ENCODE data around the gene UNCX. TPM values are rescaled to one million over a fixed set of nuclear protein-coding genes. Genes with fewer than 3 reads are reported as not detected.

Gene UNCX
- total RNA-seq, 2 experiments from 2014 or later = not detected

- ChIA-PET CTCF (interaction anchor here (0.6 kb wide), 2 partner anchors 14 to 23 kb away, joined by 3 read pairs; no protein-coding TSS in a partner anchor), POLR2A (no interaction called here)
- Mint-ChIP-seq H3K27me3 (peaks cover 62% of the 10 kb centered on the region), H3K9me3 (no peaks in the 10 kb centered on the region), H3K27ac (no peak overlapping the region), H3K4me3 (no peak overlapping the region), H3K36me3 (ENCODE audit: low read depth) (peaks cover 11% of the 10 kb centered on the region), H3K4me1 (peaks cover 15% of the 10 kb centered on the region)
- DNase-seq = no peak
Measured at GRCh38 chr7:1238931-1239802, 6.5 kb downstream of the UNCX start.

GRCh38 chr7:1239803-1240516 lies 7.3 kb downstream of the UNCX start:
- CTCF ChIA-PET = no interaction called here
- H3K27me3 Mint-ChIP-seq = peaks cover 62% of the 10 kb centered on the region

GRCh38 chr7:1240517-1241257 lies 8.0 kb downstream of the UNCX start:
- H3K27ac Mint-ChIP-seq = peak overlapping the region; percentile 56
- POLR2A ChIA-PET = no interaction called here

More at GRCh38 chr7:1239803-1240516, 7.3 kb downstream of the UNCX start:
- no peak for DNase-seq
- Mint-ChIP-seq H3K4me1 (peaks cover 7% of the 10 kb centered on the region), H3K36me3 (ENCODE audit: low read depth) (peaks cover 3% of the 10 kb centered on the region), H3K9me3 (no peaks in the 10 kb centered on the region), H3K4me3 (no peak overlapping the region), H3K27ac (peak overlapping the region; percentile 26)
- POLR2A ChIA-PET = no interaction called here

GRCh38 chr7:1241258-1241602 lies 8.6 kb downstream of the UNCX start:
- H3K4me3 Mint-ChIP-seq = no peak overlapping the region
- POLR2A ChIA-PET = no interaction called here
- H3K27ac Mint-ChIP-seq = no peak overlapping the region
- no peaks in the 10 kb centered on the region for H3K9me3 Mint-ChIP-seq
- CTCF ChIA-PET = no interaction called here
- H3K27me3 Mint-ChIP-seq = peaks cover 69% of the 10 kb centered on the region
- H3K36me3 Mint-ChIP-seq (ENCODE audit: low read depth) = peaks cover 2% of the 10 kb centered on the region
- peaks cover 5% of the 10 kb centered on the region for H3K4me1 Mint-ChIP-seq
- DNase-seq = no peak

More at GRCh38 chr7:1240517-1241257, 8.0 kb downstream of the UNCX start:
- peaks cover 6% of the 10 kb centered on the region for H3K4me1 Mint-ChIP-seq
- no peaks in the 10 kb centered on the region for H3K9me3 Mint-ChIP-seq
- H3K4me3 Mint-ChIP-seq = peak overlapping the region; percentile 34
- DNase-seq = no peak
- H3K36me3 Mint-ChIP-seq (ENCODE audit: low read depth) = peaks cover 2% of the 10 kb centered on the region
- peaks cover 65% of the 10 kb centered on the region for H3K27me3 Mint-ChIP-seq
- CTCF ChIA-PET = no interaction called here

GRCh38 chr7:1241603-1242255 lies 9.1 kb downstream of the UNCX start:
- DNase-seq = no peak
- CTCF ChIA-PET = no interaction called here
- Mint-ChIP-seq H3K4me3 (no peak overlapping the region), H3K27ac (no peak overlapping the region), H3K36me3 (ENCODE audit: low read depth) (peaks cover 4% of the 10 kb centered on the region), H3K4me1 (peaks cover 5% of the 10 kb centered on the region), H3K9me3 (no peaks in the 10 kb centered on the region), H3K27me3 (peaks cover 72% of the 10 kb centered on the region)
- POLR2A ChIA-PET = no interaction called here

- DNase-seq = no peak
- CTCF ChIA-PET = no interaction called here
- H3K36me3 Mint-ChIP-seq (ENCODE audit: low read depth) = peaks cover 4% of the 10 kb centered on the region
Measured at GRCh38 chr7:1242256-1242605, 9.6 kb downstream of the UNCX start.

GRCh38 chr7:1242606-1243289 lies 10.1 kb downstream of the UNCX start:
- peaks cover 69% of the 10 kb centered on the region for H3K27me3 Mint-ChIP-seq
- H3K4me3 Mint-ChIP-seq = no peak overlapping the region
- CTCF ChIA-PET = no interaction called here
- H3K36me3 Mint-ChIP-seq (ENCODE audit: low read depth) = peaks cover 4% of the 10 kb centered on the region
- H3K9me3 Mint-ChIP-seq = no peaks in the 10 kb centered on the region
- POLR2A ChIA-PET = no interaction called here
- no peak for DNase-seq
- H3K4me1 Mint-ChIP-seq = peaks cover 3% of the 10 kb centered on the region
- H3K27ac Mint-ChIP-seq = no peak overlapping the region

More at GRCh38 chr7:1242256-1242605, 9.6 kb downstream of the UNCX start:
- POLR2A ChIA-PET = no interaction called here
- Mint-ChIP-seq H3K27ac (no peak overlapping the region), H3K27me3 (peaks cover 72% of the 10 kb centered on the region), H3K9me3 (no peaks in the 10 kb centered on the region), H3K4me3 (no peak overlapping the region), H3K4me1 (peaks cover 5% of the 10 kb centered on the region)

GRCh38 chr7:1243290-1243963 lies 10.8 kb downstream of the UNCX start:
- ChIA-PET POLR2A (no interaction called here), CTCF (no interaction called here)
- Mint-ChIP-seq H3K27me3 (peaks cover 69% of the 10 kb centered on the region), H3K9me3 (no peaks in the 10 kb centered on the region), H3K4me3 (no peak overlapping the region), H3K27ac (no peak overlapping the region), H3K36me3 (ENCODE audit: low read depth) (peaks cover 4% of the 10 kb centered on the region), H3K4me1 (peaks cover 6% of the 10 kb centered on the region)
- DNase-seq = no peak

GRCh38 chr7:1243964-1244416 lies 11.3 kb downstream of the UNCX start:
- H3K4me3 Mint-ChIP-seq = no peak overlapping the region
- no peak overlapping the region for H3K27ac Mint-ChIP-seq
- peaks cover 71% of the 10 kb centered on the region for H3K27me3 Mint-ChIP-seq
- peaks cover 4% of the 10 kb centered on the region for H3K36me3 Mint-ChIP-seq (ENCODE audit: low read depth)
- POLR2A ChIA-PET = no interaction called here
- peaks cover 5% of the 10 kb centered on the region for H3K4me1 Mint-ChIP-seq
- H3K9me3 Mint-ChIP-seq = no peaks in the 10 kb centered on the region
- CTCF ChIA-PET = interaction anchor here (1.6 kb wide), 1 partner anchor 188 kb away, joined by 3 read pairs; no protein-coding TSS in a partner anchor
- no peak for DNase-seq

- peaks cover 4% of the 10 kb centered on the region for H3K36me3 Mint-ChIP-seq (ENCODE audit: low read depth)
- ChIA-PET CTCF (interaction anchor here (1.6 kb wide), 1 partner anchor 187 kb away, joined by 3 read pairs; no protein-coding TSS in a partner anchor), POLR2A (interaction anchor here (1.0 kb wide), 1 partner anchor 21 kb away, joined by 3 read pairs; no protein-coding TSS in a partner anchor)
- no peak overlapping the region for H3K27ac Mint-ChIP-seq
- no peak for DNase-seq
- no peaks in the 10 kb centered on the region for H3K9me3 Mint-ChIP-seq
- H3K4me3 Mint-ChIP-seq = no peak overlapping the region
- peaks cover 4% of the 10 kb centered on the region for H3K4me1 Mint-ChIP-seq
- peaks cover 66% of the 10 kb centered on the region for H3K27me3 Mint-ChIP-seq
Measured at GRCh38 chr7:1244700-1245523, 12.2 kb downstream of the UNCX start.

GRCh38 chr7:1245524-1246050 lies 12.9 kb downstream of the UNCX start:
- peaks cover 4% of the 10 kb centered on the region for H3K36me3 Mint-ChIP-seq (ENCODE audit: low read depth)
- no peak overlapping the region for H3K4me3 Mint-ChIP-seq
- H3K4me1 Mint-ChIP-seq = peaks cover 4% of the 10 kb centered on the region
- ChIA-PET POLR2A (interaction anchor here (1.0 kb wide), 1 partner anchor 22 kb away, joined by 3 read pairs; no protein-coding TSS in a partner anchor), CTCF (interaction anchor here (1.6 kb wide), 1 partner anchor 187 kb away, joined by 3 read pairs; no protein-coding TSS in a partner anchor)
- no peak for DNase-seq
- no peaks in the 10 kb centered on the region for H3K9me3 Mint-ChIP-seq
- peaks cover 65% of the 10 kb centered on the region for H3K27me3 Mint-ChIP-seq
- H3K27ac Mint-ChIP-seq = no peak overlapping the region
